Amniotic stem cell (primary cell): ENCODE data around the gene ADRA1B.

Experiments
- DNase-seq: peaks from one replicate; lab custom pipeline; 2025; lab: John Stamatoyannopoulos, UW

The ADRA1B gene

DNA sequence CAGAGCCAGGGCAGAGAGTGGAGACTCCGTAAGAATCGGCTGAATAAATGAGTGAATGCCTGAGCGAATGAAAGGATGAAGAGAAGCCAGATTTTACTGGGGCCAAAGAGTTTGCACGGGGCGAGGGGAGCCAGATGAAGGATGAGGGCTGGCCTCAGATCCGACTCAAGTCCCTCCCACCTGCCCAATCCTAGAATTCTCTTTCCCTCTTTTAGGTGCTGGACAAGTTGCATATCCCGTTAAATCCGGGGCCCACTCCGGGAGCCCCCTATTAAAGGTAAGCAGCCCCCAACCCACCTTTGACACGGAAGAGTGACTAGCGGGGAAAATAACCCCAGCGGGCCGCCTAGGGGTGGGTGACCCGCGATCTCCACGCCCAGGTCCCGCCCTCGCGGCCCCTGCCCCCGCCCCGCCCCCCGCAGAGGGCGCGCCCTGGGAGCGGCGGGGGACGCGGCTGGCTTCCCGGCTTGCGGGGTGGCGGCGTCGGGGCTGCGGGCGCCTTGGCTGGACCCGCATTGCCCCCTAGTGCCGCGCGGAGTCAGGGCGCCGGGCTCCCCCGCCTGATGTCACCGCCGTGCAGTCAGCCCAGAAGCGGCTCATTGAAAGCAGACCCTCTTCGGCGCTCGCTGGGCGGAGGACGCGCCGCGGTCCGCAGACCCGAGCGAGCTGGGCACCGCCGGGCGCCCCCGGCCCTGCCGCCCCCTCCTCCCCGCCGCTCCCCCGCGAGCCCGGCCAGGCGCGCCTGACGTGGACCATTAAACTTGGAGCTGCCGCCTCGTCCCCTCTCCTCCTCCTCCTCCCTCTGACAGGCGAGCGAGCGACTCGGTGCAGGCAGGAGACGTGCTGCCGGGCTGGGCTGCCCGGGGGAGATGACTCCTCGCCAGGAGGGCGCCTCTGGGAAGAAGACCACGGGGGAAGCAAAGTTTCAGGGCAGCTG lies at the start of gene ADRA1B:
TSS of gene ADRA1B (plus strand) at position 579 of the 937 bp plus-strand sequence. CDS start 424 bp downstream, outside the sequence.
- DNase-seq, result no peak

DNA sequence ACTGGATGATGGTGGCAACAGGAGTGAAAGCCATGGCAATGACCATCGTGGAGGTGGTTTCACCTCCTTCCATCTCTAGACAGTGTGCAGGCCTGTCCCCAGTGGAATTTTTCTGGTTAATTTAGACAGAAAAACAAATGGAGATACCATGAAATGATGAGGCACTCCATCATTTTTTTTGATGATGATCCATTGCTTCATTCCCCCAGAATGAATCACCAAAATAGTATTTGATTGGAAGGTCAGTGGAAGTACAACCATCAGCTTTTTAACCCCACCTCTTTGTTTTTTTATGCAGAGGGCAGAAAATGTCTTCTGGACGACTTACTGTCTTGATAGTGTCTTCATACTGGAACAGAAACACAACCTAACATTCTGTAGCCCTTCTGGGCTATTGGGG lies 42.6 kb upstream of the ADRA1B start:
- no peak for DNase-seq

DNA sequence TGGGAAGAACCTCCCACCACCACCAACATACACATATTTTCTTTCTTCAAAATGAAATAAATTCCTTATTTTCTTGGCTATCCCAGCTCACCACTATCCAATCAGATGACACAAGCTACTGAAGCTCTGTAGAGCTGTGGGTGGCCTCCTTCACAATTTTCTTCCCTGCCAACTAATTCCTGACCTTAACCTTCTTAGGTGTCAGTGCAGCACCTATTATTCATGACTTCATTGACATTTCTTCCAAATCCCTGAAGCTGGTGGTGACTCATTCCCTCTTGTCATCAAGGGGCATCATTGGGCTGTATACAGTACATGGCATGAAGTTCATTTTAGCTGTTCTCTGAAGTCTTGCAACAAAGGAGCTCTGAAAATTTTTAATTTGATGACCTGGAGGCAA lies 42.0 kb upstream of the ADRA1B start:
- DNase-seq, result no peak

DNA sequence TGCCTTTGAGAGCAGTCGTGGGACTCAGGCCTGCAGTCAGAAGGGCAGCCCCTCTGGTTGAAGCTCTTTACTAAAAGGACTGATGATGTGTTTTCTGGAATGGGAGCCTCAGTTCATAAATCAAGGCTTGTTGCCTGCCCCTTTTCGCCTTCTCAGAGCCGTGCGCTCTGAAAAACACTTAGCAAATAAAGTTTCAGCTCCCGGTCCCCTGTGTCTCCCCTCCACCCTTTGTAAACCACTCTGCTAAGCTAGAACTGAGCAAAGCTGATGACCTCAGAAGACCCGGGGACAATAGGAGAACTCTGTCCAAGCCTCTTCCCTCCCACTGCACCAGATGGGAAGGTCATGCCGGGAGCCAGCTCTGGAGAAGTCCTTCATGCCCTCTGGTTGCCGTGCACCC lies 39.3 kb upstream of the ADRA1B start:
- no peak for DNase-seq

DNA sequence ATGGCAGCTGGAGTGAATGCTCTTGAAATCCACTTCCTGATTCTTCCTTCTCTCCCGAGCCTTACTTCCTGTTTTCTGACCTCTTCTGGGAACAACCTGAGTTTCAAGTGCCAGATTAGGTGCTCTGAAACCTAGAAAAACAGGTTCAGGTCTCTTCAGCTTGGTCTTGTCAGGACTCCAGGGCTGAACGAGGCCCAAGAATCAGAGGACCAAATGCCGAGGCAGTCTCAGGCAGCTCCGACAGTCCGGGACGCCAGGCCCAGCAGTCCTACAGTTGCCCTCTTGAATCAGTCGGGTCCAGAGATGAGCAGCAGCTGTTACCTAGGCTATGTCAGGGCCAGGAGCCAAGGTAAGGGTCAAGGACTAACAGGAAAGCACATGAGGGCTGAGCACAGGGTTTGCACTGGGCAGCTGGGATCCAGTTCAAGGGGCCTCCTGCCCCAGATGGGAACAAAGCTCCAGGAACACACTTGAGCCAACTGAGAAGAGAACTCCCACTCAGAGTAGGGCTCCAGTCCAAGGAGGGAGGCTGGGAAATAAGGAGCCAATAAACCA lies 38.3 kb upstream of the ADRA1B start:
- no peak for DNase-seq

DNA sequence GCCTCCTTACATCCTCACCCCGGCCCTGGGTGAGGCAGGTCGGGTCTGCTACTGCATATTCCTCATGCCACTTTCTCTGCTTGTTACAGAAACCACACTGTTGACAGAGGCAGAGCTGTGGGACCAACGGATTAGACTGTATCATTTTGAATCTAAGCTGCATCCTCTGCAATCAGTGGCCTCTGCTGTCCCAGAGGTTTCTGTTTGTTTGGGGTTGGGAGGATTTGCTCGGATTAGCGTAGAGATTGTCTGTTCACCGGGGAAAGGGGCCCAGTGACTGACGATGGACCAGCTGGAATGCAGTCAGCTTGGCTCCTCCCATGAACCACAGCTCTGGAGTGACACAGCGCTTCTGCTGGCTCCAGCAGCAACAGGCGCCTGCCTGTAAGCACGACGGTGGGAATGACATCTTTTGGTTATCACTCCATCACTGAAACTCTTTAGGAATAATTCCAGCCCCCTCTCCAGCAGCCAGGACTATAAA lies 37.3 kb upstream of the ADRA1B start:
- DNase-seq, result peak; percentile 50

DNA sequence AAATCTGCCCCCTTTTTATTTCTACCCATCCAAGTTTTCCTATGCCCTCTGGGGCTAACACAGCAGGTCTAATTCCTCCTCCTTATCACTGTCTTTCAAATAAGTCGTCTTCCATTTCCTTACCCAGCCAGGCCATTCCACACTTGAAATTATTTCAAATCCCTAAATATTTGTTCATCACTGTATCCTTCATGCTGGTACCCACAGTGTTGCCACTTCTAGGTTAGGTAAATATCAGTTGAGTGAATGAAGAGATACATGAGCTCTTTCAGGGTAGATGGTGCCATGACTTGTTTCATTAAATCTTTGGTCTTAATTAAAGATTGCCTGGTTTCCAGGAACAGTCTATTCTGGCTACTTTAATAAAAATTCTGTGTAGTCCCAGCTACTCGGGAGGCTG lies 35.6 kb upstream of the ADRA1B start:
- no peak for DNase-seq

DNA sequence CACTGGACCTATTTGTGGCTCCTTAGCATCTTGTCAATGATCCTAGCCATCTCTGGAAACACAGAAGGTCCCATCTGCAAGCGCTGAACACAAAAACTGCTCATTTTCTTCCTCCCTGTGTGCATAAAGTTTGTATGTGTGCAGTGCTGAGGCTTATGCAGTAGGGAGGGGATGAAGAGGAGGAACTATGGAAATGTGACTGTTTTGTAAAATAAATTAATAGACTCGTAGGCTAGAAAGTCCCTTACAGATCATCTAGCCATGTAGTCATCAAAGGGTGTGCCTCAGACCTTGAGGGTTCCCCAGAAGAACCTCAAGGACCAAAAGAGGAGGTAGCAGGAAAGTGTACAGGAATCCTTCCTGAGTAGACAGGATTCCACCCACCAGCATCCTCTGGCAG lies 34.3 kb upstream of the ADRA1B start:
- no peak for DNase-seq

- DNase-seq, result no peak
These were observed 32.7 kb upstream of the ADRA1B start for GRCh38 chr5:159883522-159883950.

DNA sequence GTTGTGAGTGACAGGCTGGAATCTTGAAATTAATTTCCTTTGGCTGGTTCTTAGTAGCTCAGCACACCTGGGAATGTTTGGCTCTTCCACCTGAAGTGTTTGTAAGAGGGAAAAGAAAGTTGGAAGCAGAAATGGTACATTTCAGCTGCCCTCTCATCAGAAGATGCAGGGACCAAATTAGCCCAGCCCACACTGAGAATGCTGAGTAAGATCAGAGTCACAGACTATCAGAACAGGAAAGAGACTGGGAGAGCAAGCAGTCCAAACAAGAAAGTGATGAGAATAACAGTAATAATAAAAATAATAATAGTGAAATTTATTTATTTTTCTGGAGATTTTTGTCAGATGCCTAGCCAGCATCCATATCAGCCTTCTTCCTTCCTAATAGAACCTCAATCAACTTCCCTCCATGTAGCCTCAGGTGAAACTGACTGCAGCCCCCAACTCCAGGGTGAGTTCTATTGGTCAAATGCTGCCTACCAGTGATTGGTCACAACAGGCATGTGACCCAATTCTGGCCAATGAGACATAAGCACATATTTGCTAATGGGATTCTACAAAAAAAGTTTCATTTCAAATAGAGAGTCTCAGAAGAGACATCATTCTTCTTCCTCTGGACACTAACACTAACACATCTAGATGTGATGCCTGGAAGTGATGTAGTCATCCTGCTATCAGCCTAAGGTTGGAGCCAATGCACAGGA lies 31.2 kb upstream of the ADRA1B start:
- DNase-seq, result no peak

- DNase-seq, result no peak
These were observed 30.0 kb upstream of the ADRA1B start for GRCh38 chr5:159886296-159886695.

DNA sequence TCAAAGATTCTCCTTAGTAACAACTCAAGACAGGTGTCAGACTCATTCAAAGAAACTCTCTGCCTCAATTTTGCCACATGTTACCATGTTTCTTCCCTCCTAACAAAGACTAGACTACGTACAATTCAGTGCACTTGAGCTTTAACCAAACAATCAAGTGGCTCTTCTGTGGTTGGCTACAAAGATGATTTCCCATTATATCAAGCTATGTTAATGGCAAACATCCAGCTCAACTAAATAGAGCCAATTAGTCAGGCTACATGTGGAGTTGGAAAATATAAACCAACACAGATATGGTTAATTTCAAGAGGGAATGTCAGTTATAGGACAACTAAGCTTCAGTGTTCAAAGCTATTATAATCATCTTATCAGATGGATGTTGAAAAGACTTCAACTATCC lies 29.2 kb upstream of the ADRA1B start:
- DNase-seq, result no peak

DNA sequence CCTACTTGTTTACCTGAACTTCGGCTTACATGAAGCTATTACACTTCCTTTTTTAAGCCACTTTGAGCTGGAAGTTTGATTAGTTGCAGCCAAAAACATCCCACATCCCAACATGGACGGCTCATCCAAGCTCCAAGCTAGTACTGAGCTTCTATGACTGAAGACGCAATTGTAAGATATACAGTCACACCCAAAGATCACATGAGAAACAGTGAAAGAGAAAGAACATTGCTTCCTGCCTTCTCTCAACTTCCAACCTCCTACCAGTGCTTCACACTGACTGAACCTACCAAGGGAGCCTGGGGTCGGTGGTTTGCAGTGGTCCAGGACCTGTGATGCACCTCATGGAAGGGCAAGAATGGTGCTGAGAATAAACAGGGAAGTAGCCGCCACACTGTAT lies 27.4 kb upstream of the ADRA1B start:
- DNase-seq, result no peak

- DNase-seq, result no peak
These were observed 26.1 kb upstream of the ADRA1B start for GRCh38 chr5:159890141-159890540.

DNA sequence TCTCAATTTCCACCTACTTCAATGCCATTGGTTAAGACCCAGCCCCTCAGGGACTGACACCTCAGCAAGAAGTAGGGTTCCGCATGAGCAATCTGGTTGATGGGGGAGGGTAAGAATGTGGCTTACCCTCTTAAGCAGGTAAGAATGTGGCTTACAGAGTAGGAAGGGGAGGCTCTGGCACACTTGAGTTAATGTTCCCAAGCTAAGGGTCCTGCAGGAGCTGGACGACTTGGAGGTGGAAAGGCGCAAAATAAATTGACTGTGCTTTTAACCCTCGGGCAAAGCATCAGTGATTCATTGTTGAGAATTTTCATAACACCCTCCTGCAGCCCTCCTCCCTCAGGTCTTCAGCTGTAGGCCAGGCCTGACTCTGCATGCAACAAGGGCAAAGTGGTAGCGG lies 24.9 kb upstream of the ADRA1B start:
- no peak for DNase-seq

DNA sequence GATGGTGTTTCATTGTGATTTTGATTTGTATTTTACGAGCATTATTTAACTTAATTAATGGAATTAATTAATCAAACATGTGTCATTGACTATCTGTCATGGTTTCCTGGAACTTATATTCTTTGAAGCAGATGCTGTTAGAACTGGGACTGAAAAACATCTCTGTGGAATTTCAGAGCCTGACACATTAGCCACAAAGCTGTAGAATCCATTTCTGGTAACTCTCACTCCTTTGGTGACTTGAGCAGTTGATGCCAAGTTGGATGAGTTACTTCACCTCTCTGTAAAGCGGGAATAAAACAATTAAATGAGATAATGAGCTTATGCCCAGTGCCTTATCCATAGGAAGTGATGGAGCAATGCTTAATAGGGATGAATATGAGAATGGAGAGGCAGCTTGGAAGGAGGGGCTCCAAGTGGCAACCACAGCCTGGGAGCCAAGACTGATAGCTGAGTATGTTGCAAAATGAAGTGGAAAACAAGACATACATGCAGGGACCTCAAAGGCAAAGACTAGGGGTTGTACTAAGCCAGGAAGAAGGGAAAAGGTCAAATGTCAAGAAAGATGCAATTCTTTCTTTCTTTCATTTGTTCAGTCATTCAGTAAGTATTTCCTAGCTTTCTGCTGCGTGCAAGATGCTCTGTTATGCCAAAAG lies 23.1 kb upstream of the ADRA1B start:
- DNase-seq, result no peak

GRCh38 chr5:159894149-159894720 lies 22.0 kb upstream of the ADRA1B start:
- DNase-seq, result no peak

DNA sequence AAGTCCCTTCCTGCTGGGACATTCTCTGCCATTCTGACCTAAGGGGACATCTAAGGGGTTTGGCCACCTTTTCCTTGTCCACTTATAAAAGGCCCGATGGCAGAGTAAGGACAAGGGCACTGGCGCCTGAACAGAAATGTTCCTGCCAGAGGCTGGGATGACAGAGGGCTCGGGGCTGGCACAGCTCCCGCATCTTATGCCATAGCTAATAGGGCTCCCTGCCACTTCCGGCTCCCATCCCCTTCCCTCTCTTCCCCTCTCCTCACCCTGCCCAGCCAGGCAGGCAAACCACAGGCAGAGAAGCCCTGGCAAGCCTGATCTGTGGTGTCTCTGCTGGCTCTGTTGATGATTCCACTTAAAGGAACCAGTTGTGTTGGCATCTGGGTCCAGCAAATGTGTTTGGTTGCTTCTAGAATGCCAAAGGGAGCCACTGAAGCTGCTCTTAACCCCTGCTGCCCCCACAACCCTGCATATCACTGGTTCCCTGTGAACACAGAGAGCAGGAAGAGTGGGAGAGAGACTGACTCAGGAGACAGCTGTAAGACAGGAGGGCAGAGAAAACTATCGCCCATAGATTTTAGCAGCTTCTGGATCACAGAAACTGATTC lies 18.4 kb upstream of the ADRA1B start:
- no peak for DNase-seq

- no peak for DNase-seq
These were observed 16.9 kb upstream of the ADRA1B start for GRCh38 chr5:159899067-159900049.

DNA sequence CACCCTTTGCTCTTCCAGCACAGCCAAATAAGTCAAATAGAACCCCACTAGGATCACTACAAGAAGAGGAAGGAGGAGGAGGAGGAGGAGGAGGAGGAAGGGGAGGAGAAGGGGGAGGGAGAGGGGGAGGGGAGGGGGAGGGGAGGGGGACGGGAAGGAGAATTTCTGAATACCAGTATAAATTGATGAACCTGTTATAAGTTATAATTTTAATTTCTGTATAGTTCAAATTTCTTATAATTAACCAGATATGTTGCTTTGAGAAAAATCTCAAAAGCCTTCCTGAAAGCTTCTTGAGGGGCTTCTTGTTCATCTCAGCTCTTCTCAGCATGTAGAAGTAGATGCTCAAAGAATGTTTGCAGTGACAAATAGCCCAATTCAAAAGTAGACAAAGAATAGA lies 15.0 kb upstream of the ADRA1B start:
- DNase-seq, result no peak
